GM10847 (cell line): Measurements from ENCODE around the gene BPHL.

Experiments
- POLR2A ChIP-seq: IDR thresholded peaks from 2 replicates; pipeline ENCODE4 v1.6.1; 2011; ENCODE audit not compliant: insufficient read length; ENCODE audit errors: extremely low read depth

Gene BPHL

DNA sequence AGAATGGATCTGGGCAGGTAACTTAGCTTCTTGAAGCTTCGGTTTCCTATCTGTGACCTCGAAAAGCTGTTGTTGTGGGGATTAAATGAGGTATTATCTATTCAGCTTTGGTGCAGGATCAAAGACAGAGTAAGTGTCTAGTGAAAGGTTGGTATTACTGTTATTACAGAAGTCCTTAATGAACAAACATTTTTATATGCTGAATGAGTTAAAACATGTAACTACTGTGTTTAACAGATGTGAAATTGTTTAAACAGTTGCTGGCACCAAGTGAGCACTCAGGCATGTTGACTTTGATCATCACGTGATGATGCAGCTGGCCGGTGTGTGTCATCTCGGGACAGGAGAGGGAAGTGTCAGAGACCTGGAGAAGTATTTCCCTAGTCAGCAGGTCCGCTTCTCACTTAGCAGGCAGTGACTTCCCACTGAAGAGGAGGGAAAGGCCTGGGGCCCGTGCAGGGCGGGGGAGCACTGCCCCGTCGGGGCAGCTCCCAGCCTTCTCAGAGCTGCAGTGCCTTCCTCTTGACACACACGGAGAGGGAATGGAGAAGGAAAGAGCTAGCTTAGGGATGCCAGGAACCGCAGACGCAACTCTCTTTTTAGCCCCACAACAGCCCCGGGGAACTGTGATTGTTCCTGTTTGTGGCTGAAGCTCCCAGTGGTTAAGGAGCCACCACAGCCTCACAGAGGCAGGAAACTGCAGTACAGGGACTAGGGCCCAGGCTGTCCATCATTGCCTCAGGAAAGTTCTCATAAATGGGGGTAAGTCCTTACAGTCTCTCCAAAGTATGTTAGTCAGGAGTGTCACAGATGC is 20.8 kb downstream of the BPHL start:
- TF ChIP-seq POLR2A = no peak

GRCh38 chr6:3140201-3140600 is 21.7 kb downstream of the BPHL start:
- no peak for TF ChIP-seq POLR2A

DNA sequence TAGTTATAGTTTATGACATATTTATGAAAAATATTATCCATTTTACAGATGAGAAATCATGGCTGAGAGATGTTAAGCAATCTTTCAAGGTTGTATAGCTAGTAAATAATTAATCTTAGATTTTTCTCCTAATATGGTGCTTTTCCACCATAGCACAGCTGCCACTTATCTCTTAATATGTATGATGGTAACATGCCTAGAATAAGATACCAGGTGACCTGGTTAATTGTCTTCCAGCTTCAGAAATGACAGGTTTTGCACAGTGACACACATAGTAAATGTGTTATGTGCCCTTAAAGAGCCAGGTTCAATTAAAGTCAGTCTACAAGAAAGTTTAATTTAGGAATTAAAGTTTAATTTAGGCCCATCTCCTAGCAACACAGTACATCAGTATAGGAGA is 24.0 kb downstream of the BPHL start:
- no peak for TF ChIP-seq POLR2A

DNA sequence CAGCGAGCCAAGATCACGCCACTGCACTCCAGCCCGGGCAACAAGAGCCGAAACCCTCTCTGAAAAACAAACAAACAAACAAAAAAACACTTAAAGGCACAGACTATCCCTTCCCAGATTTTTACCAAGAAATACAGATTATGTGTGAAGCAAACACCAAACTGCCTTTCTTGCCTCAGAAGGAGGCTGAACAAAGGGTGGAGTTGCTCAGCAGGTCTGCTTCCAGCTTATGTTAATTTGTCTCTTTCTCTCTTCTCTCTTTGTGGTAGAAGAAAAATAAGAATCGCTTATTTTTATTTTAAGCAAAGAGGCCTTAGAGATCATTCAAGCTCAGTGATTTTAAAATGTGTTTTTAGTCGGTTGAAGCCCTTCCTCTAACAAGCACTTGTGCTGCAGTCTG is 24.6 kb downstream of the BPHL start:
- TF ChIP-seq POLR2A = no peak

GRCh38 chr6:3144571-3144970 is 26.1 kb downstream of the BPHL start:
- no peak for TF ChIP-seq POLR2A

DNA sequence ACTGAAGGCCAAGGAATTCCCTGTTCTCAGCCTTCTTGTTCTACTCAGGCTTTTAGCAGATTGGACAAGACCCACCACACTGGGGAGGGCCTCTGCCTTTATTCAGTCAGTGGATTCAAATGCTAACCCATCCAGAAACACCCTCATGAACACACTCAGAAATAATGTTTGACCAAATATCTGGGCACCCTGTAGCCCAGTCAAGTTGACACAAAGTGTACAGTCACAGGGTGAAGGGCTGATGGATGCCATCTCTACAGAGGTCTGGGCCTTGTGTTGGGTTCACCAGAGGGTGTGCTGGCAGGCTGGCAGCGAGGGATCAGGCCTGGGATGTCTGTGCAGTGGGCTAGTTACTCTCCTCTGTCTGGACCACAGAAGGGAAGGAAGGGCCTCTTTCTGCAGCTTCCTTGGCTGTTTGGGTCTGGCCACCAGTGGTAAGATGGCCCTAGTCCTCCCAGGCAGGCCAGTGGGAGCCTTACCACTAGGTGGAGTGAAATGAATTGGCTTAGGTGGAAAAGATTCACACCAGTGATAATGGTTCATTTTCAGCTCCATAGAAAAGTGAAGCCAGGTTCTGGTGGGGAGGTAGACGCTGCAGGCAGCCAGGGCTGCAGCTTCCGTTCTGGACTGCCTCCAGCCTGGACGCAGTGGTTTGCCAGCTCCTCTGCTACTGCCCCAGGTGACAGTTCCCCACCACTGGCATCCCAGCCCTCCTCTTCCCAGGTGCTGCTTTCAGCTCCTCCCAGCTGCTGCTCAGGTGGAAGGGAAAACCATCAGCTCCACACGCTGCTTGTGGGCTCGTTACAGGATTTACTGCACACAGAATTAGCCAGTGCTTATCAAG is 29.6 kb downstream of the BPHL start:
- TF ChIP-seq POLR2A = no peak

- no peak for TF ChIP-seq POLR2A
Measured at GRCh38 chr6:3151691-3152090, 33.2 kb downstream of the BPHL start.

- no peak for TF ChIP-seq POLR2A
Measured at GRCh38 chr6:3152689-3153088, 34.2 kb downstream of the BPHL start.

GRCh38 chr6:3157131-3157933 is 38.8 kb downstream of the BPHL start, which contains the start of gene TUBB2A:
TSS of gene TUBB2A (minus strand) at chr6:3157544. CDS start at chr6:3157463, 81 bp downstream.
- peak; percentile 98 for TF ChIP-seq POLR2A

- no peak for TF ChIP-seq POLR2A
Measured at GRCh38 chr6:3159805-3160781, 41.6 kb downstream of the BPHL start.

- TF ChIP-seq POLR2A = no peak
Measured at GRCh38 chr6:3162067-3162497, 43.6 kb downstream of the BPHL start.

- peak; percentile 39 for TF ChIP-seq POLR2A
Measured at GRCh38 chr6:3162565-3163247, 44.2 kb downstream of the BPHL start.

GRCh38 chr6:3163248-3163594 is 44.7 kb downstream of the BPHL start:
- TF ChIP-seq POLR2A = peak; percentile 34

- TF ChIP-seq POLR2A = no peak
Measured at GRCh38 chr6:3164388-3164787, 45.9 kb downstream of the BPHL start.
